NCI-H345 (cell line): ENCODE results near the gene LRRC74B.
"Not testable (repeated sequence)": the region's sequence is repeated elsewhere in the genome, so short reads cannot be mapped to it uniquely, and the experiment has no call there.

Source experiments
- DNase-seq: peaks from one replicate; lab custom pipeline; 2025; lab: John Stamatoyannopoulos, UW

Gene LRRC74B

GRCh38 chr22:21032037-21032867 lies 13.5 kb upstream of the LRRC74B start, which contains the start of gene SLC7A4:
Gene SLC7A4, minus strand, starts transcription at chr22:21032561. Its CDS starts 749 bp downstream, at chr22:21031812.
- peak; percentile 12 for DNase-seq

GRCh38 chr22:21032868-21033688 lies 12.7 kb upstream of the LRRC74B start:
- no peak for DNase-seq

- DNase-seq = no peak
Measured at GRCh38 chr22:21033895-21034294, 11.9 kb upstream of the LRRC74B start.

- no peak for DNase-seq
Measured at GRCh38 chr22:21034989-21035388, 10.8 kb upstream of the LRRC74B start.

- DNase-seq = no peak
Measured at GRCh38 chr22:21038405-21038804, 7.3 kb upstream of the LRRC74B start.

GRCh38 chr22:21039158-21039557 lies 6.6 kb upstream of the LRRC74B start:
- DNase-seq = not testable (repeated sequence)

- no peak for DNase-seq
Measured at GRCh38 chr22:21041937-21042336, 3.8 kb upstream of the LRRC74B start.

- DNase-seq = no peak
Measured at GRCh38 chr22:21042978-21043859, 2.5 kb upstream of the LRRC74B start.

- no peak for DNase-seq
Measured at GRCh38 chr22:21043860-21044535, 1.7 kb upstream of the LRRC74B start.

- DNase-seq = no peak
Measured at GRCh38 chr22:21044931-21045584, 688 bp upstream of the LRRC74B start.

- no peak for DNase-seq
Measured at GRCh38 chr22:21047035-21047661, 1.4 kb downstream of the LRRC74B start.

- DNase-seq = peak; percentile 56
Measured at GRCh38 chr22:21047730-21048129, 2.0 kb downstream of the LRRC74B start.

GRCh38 chr22:21048448-21048847 lies 2.7 kb downstream of the LRRC74B start:
- DNase-seq = not testable (repeated sequence)

- not testable (repeated sequence) for DNase-seq
Measured at GRCh38 chr22:21048965-21049364, 3.2 kb downstream of the LRRC74B start.

GRCh38 chr22:21051145-21051830 lies 5.5 kb downstream of the LRRC74B start:
- no peak for DNase-seq

- DNase-seq = no peak
Measured at GRCh38 chr22:21051831-21052400, 6.2 kb downstream of the LRRC74B start.

- DNase-seq = no peak
Measured at GRCh38 chr22:21052715-21053459, 7.1 kb downstream of the LRRC74B start.

GRCh38 chr22:21054046-21054713 lies 8.4 kb downstream of the LRRC74B start:
- DNase-seq = no peak
